K562 (cell line): Measurements from ENCODE around the gene NPTXR.

Source experiments
- CBX1 ChIP-seq: sonication (generic); IDR thresholded peaks from 2 replicates; pipeline ENCODE4 v1.6.1; 2016; ENCODE audit warnings: antibody characterized with exemption, low read depth, mild to moderate bottlenecking
- ELF4 ChIP-seq: fragments of 450-650 bp; formaldehyde crosslinking; IDR thresholded peaks from 2 replicates; pipeline ENCODE4 v1.4.0; 2022; ENCODE audit warnings: missing genetic modification characterization
- EZH2 ChIP-seq: IDR thresholded peaks from 2 replicates; pipeline ENCODE4 v1.6.1; 2012; ENCODE audit warnings: low read depth, mild to moderate bottlenecking, inconsistent platforms, low read length, borderline replicate concordance
- FOSL1 ChIP-seq: fragments of 200-800 bp; sonication (Bioruptor generic); conservative IDR thresholded peaks from 2 replicates; pipeline ENCODE4 v1.6.1; 2016; ENCODE audit warnings: missing genetic modification characterization, missing compliant biosample characterization
- MXI1 ChIP-seq: IDR thresholded peaks from 2 replicates; pipeline ENCODE4 v1.6.1; 2011; ENCODE audit warnings: low read depth, mild to moderate bottlenecking, improper control_type of control experiment, low read length
- NR3C1 ChIP-seq: sonication (generic); formaldehyde crosslinking; IDR thresholded peaks from 2 replicates; pipeline ENCODE4 v1.8.1; 2022; ENCODE audit warnings: missing genetic modification reagents
- POLR2AphosphoS5 ChIP-seq: IDR thresholded peaks from 2 replicates; pipeline ENCODE4 v1.6.1; 2011; ENCODE audit warnings: mild to moderate bottlenecking, low read depth, low read length, moderate library complexity; ENCODE audit not compliant: control insufficient read depth, insufficient read depth
- TARDBP ChIP-seq: fragments of 450-650 bp; IDR thresholded peaks from 2 replicates; pipeline ENCODE4 v1.6.1; 2016
- TGIF2 ChIP-seq: sonication (generic); formaldehyde crosslinking; IDR thresholded peaks from 2 replicates; pipeline ENCODE4 v1.8.1; 2022; ENCODE audit warnings: mild to moderate bottlenecking, missing genetic modification reagents, moderate library complexity
- ZNF23 ChIP-seq: fragments of 250-450 bp; sonication (Bioruptor Pico); IDR thresholded peaks from 2 replicates; pipeline ENCODE4 v1.4.0; 2020; ENCODE audit warnings: mild to moderate bottlenecking
- TF ChIP-seq, protein P1 (sequence below), 2 experiments: fragments of 450-650 bp in 1 of 2; sonication (generic) in 1 of 2; formaldehyde crosslinking in 1 of 2; IDR thresholded peaks in 1 of 2; conservative IDR thresholded peaks in 1 of 2; 2 replicates each; pipeline versions ENCODE4 v1.6.1 to v1.8.1; 2016 to 2023; ENCODE audit warnings: mild to moderate bottlenecking in 2 of 2, moderate library complexity in 2 of 2, inconsistent platforms in 1 of 2, missing genetic modification reagents in 1 of 2
- TF ChIP-seq, protein P2 (sequence below), 3 experiments: IDR thresholded peaks in 2 of 3; conservative IDR thresholded peaks in 1 of 3; 2 replicates each; pipeline ENCODE4 v1.5.1; 2011 to 2012; ENCODE audit warnings: low read length in 3 of 3, mild to moderate bottlenecking in 3 of 3, control low read depth in 2 of 3, improper control_type of control experiment in 1 of 3, inconsistent platforms in 1 of 3, low read depth in 1 of 3, mixed read lengths in 1 of 3, moderate library complexity in 1 of 3; ENCODE audit not compliant: insufficient read depth in 2 of 3

DNA sequence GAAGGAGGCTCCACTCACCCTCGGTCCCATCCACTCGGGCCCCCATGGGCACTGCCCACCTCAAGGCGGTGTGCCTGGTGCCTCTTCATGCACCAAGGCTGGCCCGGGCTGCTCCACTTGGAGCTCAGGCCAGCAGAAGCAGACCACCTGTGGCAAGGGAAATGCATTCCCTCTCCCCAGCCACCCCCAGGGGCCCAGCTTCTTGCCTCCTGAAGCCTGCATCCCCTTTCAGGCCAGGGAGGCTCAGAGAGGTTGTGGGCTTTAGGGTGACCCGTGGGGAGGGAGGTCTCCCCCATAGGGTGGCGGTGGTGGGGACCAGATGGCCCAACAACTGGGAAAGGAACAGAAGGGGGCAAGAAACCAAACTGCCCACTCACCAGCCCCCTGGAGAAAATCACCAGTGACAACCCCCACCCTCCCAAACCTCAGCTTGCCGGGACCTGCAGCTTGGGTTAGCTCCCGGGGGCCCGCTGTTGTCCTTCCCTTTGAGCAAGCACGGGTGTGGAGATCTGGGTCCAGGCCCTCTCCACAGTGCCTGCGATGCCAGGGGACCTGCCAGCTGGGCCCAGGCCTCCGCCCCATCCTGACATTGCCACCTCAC, 19.8 kb upstream of the NPTXR start:
- TF ChIP-seq EZH2 (no peak), POLR2AphosphoS5 (no peak), ZNF23 (CRISPR knock-in tag) (no peak), TARDBP (no peak), TGIF2 (CRISPR knock-in tag) (no peak), CBX1 (no peak), ELF4 (CRISPR knock-in tag) (no peak), NR3C1 (CRISPR knock-in tag) (no peak), MXI1 (no peak), FOSL1 (tag) (no peak)
- TF ChIP-seq, protein P1, sequence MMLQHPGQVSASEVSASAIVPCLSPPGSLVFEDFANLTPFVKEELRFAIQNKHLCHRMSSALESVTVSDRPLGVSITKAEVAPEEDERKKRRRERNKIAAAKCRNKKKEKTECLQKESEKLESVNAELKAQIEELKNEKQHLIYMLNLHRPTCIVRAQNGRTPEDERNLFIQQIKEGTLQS (IDR thresholded peaks at IDR 0.05) = no peak
- TF ChIP-seq, protein P1 (CRISPR knock-in tag; conservative IDR thresholded peaks at IDR 0.05) = no peak
- TF ChIP-seq, protein P2, sequence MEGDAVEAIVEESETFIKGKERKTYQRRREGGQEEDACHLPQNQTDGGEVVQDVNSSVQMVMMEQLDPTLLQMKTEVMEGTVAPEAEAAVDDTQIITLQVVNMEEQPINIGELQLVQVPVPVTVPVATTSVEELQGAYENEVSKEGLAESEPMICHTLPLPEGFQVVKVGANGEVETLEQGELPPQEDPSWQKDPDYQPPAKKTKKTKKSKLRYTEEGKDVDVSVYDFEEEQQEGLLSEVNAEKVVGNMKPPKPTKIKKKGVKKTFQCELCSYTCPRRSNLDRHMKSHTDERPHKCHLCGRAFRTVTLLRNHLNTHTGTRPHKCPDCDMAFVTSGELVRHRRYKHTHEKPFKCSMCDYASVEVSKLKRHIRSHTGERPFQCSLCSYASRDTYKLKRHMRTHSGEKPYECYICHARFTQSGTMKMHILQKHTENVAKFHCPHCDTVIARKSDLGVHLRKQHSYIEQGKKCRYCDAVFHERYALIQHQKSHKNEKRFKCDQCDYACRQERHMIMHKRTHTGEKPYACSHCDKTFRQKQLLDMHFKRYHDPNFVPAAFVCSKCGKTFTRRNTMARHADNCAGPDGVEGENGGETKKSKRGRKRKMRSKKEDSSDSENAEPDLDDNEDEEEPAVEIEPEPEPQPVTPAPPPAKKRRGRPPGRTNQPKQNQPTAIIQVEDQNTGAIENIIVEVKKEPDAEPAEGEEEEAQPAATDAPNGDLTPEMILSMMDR (IDR thresholded peaks at IDR 0.05 in 2 of 3, conservative IDR thresholded peaks at IDR 0.05 in 1 of 3; ENCODE audit: insufficient read depth in 2 of 3, low read depth in 1 of 3, low read length in 3 of 3) = no peak
